ENCODE data around the gene SEZ6L.
"Not testable (repeated sequence)": the region's sequence is repeated elsewhere in the genome, so short reads cannot be mapped to it uniquely, and the experiment has no call there.

The SEZ6L gene

DNA sequence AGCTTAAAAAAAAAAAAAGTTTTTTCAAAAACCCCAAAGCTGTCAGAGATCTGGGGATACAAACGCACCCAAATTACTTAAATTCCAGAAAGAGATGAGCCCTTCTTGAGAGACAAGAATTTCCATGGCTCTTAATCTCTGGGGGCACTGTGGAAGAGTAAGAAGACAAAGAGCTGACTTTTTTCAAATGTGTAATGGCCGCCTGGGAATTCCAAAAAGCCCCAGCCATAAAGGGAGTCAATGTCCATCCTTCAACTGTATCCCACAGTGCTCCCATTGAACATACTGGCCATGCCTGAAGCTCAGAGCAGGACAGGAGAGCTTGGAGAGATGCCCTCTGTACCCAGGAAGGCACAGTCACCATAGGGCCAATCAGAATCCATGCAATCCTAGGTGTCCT lies 222.4 kb downstream of the SEZ6L start:
- no peak for DNase-seq

DNA sequence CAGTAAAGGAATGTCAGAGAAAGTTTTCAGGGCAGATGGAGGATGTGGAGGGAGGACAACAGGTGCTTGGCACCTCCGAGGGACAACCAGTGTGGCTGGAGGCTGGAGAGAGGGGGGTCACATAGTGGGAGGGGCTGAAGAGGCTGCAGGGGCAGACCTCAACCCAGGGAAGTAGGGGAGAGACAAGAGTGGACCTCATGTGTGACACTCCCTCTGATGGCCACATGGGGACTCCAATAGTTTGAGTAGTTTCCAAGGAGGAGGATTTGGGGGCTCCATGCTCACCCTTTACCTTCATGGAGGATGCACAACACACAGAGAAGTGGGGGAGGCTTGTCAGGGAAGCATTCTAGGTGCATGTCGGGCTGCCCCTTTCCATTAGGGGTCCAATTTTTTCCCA lies 224.7 kb downstream of the SEZ6L start:
- no peak for DNase-seq

DNA sequence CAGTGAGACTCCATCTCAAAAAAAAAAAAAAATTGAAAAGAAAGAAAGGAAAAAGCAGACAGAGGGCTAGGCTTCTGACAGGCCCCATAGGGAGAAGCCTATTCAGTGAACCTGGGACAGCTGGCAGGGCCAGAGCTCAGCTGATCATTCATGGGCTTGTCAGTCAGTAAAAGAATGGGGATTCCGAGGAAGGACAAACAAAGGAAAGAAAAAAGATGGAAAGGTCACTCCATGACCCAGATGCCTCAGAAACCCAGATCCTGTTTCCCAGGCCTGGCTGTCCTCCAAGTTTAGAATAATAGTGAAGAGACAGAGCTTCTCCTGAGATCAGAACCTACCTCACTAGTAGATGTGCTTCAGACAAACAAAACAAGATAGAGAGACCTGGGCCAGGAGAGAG lies 225.5 kb downstream of the SEZ6L start:
- DNase-seq: no peak

DNA sequence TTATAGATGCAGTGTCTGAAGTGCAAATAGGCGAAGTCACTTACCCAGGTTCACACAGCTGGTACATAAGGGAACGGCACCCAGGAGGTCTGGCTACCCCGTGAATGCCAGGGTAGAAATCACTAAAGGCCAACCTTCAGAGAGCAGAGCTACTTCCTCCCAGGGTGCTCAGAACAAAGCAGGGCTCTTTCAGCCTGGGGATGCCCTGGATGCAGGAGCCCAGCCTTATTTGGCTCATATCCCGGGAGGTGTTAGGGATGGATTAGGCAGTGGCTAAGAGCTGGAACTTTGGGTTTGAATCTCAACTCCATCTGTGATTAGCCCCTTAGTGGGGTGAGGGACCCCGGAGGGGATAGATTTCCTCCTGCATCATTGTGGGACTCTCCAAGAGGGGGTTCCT lies 226.7 kb downstream of the SEZ6L start:
- DNase-seq: no peak

DNA sequence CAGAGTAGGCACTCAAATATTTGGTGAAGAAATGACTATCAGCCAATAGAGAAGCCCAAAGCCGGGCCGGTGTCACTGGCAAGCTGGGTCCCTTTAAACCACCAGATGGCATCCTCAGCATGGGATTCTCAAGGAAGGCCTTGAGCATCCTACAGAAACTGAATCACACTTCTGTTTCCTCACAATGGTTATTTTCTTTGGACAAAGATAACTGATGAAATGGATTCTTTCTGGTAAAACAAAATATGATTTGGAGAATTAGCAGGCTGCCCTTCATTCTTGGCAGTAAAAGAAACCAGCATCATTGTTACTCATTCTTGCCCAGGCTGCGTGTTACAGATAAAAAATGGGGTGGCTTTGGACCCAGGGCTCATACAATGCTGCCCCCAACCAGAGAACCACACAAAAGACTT lies 229.5 kb downstream of the SEZ6L start:
- DNase-seq: no peak

DNA sequence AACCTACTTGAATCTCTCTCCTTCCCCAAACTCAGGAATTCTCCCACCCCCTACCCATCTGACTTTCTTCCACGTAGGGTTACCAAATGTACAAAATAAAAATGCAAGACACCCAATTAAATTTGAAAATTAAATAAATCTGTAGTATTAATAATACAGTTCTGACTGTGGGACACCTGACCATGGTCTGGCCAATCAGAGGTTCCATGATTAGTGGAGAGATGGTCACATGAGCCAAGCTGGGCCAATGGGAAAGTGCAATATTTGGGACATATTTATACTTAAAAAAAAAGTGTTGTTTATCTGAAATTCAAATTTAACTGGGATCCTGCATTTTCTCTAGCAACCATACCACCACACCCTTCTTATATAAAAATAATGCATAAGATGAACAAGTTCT lies 230.0 kb downstream of the SEZ6L start:
- DNase-seq: no peak

DNA sequence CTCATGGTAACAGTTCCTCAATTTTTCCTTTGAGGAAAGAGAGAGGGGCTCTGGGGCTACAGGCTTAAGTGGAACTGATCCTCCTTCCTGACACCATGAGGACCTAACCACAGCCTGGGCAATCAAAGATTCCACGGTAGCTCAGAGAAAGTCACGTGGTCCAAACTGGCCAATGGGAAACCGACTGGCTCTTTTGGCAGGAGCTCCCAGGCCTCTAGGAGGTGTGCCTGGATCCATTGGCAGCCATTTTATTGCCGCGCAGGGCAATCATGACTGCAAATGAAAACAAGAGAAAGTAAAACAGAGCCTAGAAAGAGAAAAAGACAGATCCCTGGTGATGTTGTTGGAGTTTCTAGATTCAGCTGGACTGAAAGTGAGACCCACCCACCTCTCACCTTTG lies 232.5 kb downstream of the SEZ6L start:
- no peak for DNase-seq

DNA sequence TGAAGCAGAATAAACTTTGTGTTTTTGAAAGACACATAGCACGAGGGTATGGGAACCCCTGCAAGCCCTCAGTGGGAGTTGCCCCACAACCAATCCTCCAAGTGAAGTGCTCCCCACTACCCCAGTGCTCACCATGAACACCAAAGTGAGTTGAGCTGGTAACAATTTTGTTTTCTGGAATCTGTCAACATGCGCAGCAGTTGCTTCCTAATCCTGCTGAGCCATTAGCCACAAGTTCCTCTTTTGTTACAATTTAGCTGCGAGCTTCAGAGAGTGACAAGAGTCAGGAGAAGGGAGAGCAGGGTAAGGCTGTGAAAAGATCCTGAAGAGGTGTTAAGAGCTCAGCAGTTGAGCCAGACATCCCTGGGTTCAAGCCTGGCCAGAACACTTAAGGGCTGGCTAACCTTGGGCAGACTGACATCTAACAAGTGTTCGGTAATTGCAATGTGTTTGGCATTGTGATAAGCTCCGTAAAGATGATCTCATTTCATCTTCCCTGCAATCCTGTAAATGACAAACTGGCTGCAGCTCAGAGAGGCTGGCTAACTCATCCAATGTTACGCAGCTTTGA lies 235.7 kb downstream of the SEZ6L start:
- no peak for DNase-seq

DNA sequence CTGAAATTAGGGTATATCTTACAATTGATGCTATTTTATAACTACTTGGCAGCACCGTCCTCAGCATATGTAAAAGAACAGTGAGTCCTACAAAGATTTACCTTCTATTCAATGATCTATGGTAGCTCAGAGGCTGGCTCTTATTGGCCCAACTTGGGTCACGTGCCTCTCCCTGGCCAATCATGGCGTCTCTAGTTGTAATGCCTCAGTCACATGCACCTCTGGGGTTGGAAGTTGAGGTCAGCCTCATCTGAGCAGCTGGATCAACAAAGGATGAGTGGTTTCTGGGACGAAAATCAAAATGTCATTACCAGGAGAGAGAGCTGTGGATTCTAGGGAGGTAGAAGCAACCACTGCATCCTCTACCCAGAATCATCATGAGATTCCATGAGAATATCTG lies 236.9 kb downstream of the SEZ6L start:
- no peak for DNase-seq

DNA sequence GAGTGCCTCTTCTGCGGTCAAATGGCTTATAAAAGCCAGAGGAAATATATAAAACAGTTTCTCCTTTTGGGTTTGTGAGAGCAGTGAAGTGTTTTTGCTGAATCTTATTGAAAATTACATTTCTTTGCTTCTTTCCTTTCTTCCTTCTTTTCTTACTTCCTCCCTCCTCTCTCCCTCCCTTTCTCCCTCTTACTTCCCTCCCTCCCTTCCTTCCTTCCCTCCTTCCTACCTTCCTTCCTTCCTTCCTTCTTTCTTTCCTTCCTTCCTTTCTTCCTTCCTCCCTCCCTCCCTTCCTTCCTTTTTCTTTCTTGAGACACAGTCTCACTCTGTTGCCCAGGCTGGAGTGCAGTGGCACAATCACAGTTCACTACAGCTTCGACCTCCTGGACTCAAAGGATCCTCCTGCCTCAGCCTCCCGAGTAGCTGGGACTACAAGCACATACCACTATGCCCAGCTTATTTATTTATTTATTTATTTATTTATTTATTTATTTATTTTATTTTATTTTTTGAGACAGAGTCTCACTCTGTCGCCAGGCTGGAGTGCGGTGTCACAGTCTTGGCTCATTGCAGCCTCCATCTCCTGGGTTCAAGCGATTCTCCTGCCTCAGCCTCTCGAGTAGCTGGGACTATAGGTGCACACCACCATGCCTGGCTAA lies 239.4 kb downstream of the SEZ6L start:
- not testable (repeated sequence) for DNase-seq

DNA sequence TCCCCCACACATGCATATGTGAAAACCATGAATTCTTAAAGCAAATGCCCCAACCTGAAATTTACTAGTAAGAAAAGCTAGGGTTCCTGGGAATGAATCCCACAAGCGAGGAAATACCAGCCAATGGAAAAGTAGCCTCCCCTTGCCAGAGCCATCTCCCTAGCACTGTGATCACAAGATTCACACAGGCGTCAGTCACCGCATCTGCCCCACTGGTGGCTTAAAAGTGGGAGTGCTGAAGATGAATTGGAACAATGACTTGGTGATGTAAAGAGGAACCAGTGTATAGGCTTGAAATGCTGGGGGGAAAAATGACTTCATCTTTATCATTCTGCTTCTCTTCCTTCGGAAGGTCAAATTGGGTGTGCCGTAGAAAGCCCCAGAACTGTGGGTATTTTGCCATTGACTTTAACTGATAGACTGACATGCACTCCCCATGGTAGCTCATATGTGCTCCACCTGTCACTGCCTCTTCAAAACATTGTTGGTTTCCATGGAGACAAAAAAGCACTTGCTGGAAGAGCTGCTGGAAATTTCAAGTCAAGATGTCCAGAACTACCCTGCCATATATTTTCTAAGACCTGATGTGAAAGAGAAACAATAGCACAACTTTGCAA lies 240.6 kb downstream of the SEZ6L start:
- no peak for DNase-seq

DNA sequence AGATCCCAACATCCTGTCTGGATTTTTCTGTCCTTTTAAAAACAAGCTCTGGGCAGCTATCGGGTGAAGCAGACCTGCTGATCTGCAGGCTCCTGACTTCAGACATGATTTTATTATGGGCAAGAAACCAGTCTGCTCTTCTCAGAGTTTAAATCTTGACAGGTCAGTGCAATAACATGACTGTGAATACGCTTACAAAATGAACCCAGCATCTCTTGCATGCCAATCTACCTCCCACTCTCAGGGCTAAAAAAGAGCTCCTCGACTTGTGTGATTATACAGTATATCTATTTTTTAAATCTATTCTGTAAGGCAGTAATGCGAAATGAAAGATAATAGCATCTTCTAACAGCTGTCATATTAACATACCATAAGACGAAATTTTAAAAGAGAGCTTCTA lies 241.1 kb downstream of the SEZ6L start:
- no peak for DNase-seq

DNA sequence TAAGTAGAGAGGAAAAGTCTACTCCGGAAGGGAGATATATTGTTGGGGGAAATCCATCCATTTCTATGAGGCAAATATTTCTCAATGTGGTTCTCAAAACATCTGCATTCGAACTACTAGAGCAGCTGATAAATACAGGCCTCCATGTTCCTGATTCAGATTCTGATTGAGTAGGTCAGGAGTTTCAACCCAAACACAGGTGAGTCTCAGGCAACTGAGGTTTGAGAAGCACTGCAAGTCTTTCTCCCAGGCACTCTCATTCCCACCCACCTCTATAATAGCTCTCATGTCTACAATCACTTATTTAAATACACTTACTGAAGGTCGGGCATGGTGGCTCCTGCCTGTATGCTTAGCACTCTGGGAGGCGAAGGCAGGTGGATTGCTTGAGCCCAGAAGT lies 245.1 kb downstream of the SEZ6L start:
- no peak for DNase-seq

DNA sequence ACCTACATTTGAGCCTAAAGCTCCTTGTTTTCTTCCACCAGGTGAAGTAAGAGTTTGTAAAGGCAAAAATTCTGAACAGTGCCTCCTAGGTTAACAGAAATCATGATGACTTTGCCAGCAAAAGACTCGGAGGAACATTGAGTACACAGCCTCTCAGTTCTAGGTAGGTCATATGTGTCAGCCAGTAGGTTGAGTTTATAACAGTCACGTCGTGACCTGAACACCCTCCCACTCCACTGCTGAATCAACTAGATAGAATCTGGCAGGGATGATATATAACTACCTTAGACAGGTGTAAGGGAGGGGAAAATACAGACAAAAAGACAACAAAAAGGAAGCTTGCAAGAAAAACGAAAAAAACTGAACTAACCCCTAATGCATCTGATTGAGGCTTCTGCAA lies 247.0 kb downstream of the SEZ6L start:
- no peak for DNase-seq

DNA sequence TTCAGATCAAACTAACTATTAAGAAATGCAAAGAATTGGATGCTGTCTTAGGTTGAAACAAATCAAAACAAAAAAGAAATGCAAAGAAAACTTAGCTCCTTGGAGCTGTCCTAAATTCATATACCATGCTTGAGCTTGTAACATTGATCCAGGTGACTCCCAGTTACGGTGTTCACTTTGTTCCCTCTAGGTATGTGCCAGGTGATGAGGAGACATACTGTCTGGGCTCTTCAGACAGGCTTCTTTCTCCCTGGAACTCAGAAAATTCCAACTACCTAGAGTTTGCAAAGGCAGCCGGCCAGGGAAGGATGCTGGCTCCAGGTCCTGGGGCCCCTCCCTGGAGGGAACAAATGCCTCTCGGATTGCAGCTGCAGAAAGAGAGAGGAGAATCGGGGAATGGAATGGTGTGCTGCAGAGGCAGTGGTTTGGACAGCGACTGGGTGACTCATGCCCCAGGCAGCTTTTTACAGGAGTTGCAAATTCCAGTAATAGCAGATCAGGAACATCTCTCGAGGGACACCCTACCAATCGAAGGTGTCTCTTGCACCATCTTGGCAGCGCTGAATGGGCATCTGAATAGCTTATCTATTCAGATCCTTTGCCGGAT lies 247.5 kb downstream of the SEZ6L start:
- peak; percentile 81 for DNase-seq

DNA sequence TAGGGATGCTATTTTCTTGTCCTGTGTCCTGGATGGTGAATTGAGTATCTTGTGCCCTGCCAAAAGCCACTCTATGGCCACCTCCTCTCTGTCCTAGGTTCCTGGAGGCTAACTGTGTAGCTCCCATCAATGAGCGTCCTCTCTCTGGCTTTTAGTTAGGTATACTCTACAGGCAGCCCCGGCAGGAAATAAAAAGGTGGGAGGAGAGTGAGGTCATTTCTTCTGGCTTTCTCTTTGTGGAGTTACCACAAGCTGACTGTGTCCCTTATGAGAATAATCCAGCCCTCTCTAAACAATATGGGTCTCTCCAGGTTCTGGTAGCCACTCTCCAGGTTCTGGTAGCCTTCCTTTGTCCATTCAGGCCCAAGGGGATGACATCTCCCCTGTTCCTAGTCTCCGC lies 248.1 kb downstream of the SEZ6L start:
- no peak for DNase-seq

DNA sequence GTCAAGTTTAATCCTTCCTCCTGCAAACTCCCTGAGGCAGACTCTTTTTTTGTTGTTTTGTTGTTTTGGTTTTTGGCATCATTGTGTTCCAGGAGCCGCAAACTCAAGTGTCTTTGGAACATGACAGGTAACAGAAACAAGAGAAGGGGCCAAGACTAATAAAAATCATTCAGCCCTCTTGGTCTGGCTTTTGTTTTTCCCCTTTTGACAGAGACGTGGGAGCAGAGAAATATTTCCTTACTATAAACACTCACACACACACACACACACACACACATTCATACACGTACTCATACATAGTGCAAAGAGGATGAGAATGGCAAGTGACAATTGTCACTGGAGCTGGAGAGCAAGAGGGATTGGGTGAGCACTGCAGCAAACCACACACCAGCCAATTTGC lies 249.4 kb downstream of the SEZ6L start:
- no peak for DNase-seq

DNA sequence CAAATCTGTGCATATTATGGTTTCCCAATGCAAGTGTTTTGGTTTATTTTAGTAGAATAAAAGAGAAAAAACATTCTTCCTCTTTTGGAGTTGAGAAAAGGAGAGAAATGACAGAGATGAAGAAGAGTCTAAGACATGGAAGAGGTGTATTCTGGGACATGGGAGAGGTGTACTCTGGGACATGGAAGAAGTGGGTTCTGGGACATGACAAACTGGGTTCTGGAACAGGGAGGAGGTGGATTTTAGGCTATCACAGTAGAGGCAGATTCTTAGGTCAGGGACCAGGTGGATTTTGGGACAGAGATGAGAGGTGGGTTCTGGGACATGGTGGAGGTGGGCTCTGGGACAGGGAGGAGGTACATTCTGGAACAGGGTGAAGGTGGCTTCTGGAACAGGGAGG lies 257.7 kb downstream of the SEZ6L start:
- DNase-seq: no peak

DNA sequence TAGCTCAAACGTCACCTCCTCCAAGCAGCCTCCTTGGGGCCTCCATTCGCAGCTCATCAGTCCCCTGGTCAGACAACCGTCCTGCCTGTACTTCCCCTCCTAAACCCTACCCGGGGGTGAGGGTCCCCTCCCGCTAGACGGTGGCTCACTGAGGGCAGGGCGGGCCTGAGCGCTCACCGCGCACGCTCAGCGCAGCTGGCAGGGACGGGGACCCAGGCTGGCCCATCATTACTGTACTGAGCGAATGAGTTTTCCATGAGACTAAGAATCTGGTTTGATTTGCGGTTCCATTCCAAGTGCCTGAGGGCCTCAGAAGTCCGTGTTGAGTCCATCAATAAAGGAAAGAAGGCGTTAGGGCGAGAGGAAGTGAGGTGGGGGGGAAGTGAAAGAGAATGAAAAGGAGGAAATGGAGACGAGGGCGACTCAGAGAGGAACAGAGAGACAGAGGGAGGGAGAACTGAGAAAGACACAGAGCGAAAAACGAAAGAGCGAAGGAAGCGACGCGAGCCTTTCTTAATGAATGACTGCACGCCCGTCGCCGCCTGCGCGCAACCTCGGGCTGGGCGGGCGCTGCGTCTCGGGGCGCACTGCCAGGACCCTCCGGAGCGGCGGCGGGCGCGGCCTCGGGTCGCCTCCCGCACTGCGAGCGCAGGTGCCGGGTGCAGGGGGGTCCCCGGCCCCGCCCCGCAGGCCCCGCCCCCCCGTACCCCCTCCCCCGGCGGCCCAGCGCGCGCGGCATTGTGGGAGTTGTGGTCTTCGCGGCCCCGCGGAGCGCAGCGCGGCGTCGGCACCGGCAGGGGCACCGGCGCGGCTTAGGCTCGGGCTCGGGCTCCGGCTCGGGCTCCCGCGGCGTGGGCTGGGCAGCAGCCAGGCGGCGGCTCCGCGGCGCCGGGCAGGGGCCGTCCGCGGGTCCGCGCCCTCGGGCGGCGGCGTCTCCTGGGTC lies 259.5 kb downstream of the SEZ6L start, which contains the start of gene ASPHD2:
ASPHD2 (plus strand) TSS at position 746 of the 943 bp plus-strand sequence. CDS start 4,356 bp downstream, outside the sequence.
- peak; percentile 82 for DNase-seq

DNA sequence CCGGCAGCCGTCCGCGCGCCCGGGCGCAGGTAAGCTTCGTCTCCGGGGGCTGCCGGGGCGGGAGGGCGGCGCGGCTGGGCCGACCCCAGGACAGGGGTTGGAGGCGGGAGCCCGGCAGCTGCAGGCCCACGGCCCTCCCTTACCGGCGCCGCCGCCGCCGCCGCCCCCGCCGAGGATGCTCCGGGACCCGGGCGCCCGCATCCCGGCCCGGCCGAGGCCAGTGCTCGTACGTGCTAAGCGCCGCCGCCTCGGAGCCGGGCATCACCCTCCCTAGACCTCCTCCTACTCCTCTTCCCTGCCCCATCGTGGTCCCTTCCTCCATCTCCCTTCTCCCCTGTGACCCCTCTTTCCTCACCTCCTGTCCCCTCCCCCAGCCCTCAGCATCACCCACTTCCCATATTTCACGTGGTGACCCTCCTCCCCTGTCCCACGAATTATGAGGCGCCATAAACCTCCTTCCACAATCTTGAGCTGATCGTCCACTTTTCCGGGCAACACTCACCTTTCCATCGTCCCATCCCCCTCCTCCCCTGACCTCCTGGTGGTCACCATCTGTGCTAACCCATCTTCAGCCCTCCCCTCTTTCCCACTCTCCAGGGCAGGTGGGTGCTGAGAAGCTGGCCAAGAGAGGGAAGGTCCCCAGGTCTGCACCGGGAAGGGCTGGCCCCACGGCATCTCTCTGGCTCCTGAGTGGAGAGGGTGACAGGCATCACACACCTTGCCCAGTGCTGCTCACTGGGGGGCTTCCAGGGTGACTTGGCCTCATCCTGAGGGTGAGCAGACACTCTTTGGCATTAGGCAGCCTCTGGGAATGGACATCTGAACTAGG lies 260.4 kb downstream of the SEZ6L start:
- no peak for DNase-seq

DNA sequence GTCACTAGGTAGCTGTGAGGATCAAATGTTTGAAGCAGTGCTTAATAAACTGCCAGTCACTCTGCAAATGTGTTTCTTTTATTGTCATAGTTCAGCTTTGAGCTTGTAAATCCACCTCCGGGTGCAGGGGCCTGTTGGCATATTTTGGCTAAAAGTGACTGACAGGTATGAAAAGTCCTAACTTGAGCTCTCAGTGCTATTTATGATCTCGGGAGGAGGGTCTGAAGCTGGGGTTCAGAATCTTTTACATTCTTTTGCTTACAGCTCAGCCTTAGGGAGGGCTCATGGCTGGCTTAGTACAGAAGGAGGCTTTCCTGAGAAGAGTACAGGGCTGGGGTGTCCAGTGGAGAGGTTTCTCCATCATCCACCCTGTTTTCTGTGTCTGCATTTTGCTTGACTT lies 261.3 kb downstream of the SEZ6L start:
- no peak for DNase-seq
